ENCODE results near the gene SLC39A11.

- TF ChIP-seq POU6F1 (CRISPR knock-in tag; IDR thresholded peaks at IDR 0.05; ENCODE audit: borderline replicate concordance, low read depth) (no peak), ZFP3 (CRISPR knock-in tag; IDR thresholded peaks at IDR 0.05) (no peak), TCF4 (CRISPR knock-in tag; IDR thresholded peaks at IDR 0.05; ENCODE audit: borderline replicate concordance) (no peak), TOX (CRISPR knock-in tag; IDR thresholded peaks at IDR 0.05; ENCODE audit: borderline replicate concordance) (no peak), PATZ1 (CRISPR knock-in tag; IDR thresholded peaks at IDR 0.05; ENCODE audit: borderline replicate concordance) (no peak), CREB5 (CRISPR knock-in tag; IDR thresholded peaks at IDR 0.05; ENCODE audit: low read depth) (no peak), SNAI2 (CRISPR knock-in tag; IDR thresholded peaks at IDR 0.05) (no peak), ARNTL (CRISPR knock-in tag; IDR thresholded peaks at IDR 0.05; ENCODE audit: borderline replicate concordance, low read depth) (no peak), BACH2 (CRISPR knock-in tag; IDR thresholded peaks at IDR 0.05; ENCODE audit: borderline replicate concordance) (no peak), OSR1 (CRISPR knock-in tag; IDR thresholded peaks at IDR 0.05) (no peak)
These were observed 478.6 kb downstream of the SLC39A11 start for GRCh38 chr17:72613806-72614292.

Measured in SK-N-SH treated with all-trans-retinoic acid at 6 μM for 48 hours (cell line).